GM21526 (cell line): Measurements from ENCODE around the gene SLC39A11.

ENCODE experiments used
- ATAC-seq: cut with Tn5 transposase; IDR thresholded peaks from one replicate; pipeline ENCODE4 v1.9.1; 2021; ENCODE audit warnings: moderate library complexity; ENCODE audit not compliant: unreplicated experiment, low FRiP score

SLC39A11 gene

GRCh38 chr17:72614871-72615626 is 477.4 kb downstream of the SLC39A11 start:
- no peak for ATAC-seq

- no peak for ATAC-seq
These were observed 478.0 kb downstream of the SLC39A11 start for GRCh38 chr17:72614476-72614870.

GRCh38 chr17:72613806-72614292 is 478.6 kb downstream of the SLC39A11 start:
- no peak for ATAC-seq

GRCh38 chr17:72613396-72613795 is 479.1 kb downstream of the SLC39A11 start:
- no peak for ATAC-seq

- no peak for ATAC-seq
These were observed 481.3 kb downstream of the SLC39A11 start for GRCh38 chr17:72611172-72611571.

GRCh38 chr17:72609501-72609900 is 483.0 kb downstream of the SLC39A11 start:
- no peak for ATAC-seq

- ATAC-seq, result no peak
These were observed 484.1 kb downstream of the SLC39A11 start for GRCh38 chr17:72608436-72608835.

GRCh38 chr17:72606656-72607055 is 485.8 kb downstream of the SLC39A11 start:
- no peak for ATAC-seq

GRCh38 chr17:72605543-72605942 is 486.9 kb downstream of the SLC39A11 start:
- no peak for ATAC-seq

GRCh38 chr17:72604518-72604917 is 488.0 kb downstream of the SLC39A11 start:
- ATAC-seq, result no peak

GRCh38 chr17:72603420-72604242 is 488.9 kb downstream of the SLC39A11 start:
- ATAC-seq, result no peak

- no peak for ATAC-seq
These were observed 489.7 kb downstream of the SLC39A11 start for GRCh38 chr17:72602517-72603419.

GRCh38 chr17:72600934-72601333 is 491.6 kb downstream of the SLC39A11 start:
- no peak for ATAC-seq

- ATAC-seq, result no peak
These were observed 492.6 kb downstream of the SLC39A11 start for GRCh38 chr17:72599891-72600290.

- ATAC-seq, result no peak
These were observed 493.8 kb downstream of the SLC39A11 start for GRCh38 chr17:72598695-72599094.

- no peak for ATAC-seq
These were observed 495.0 kb downstream of the SLC39A11 start for GRCh38 chr17:72597354-72598087.
